ENCODE data around the gene DPP6.
"Not testable (repeated sequence)": the region's sequence is repeated elsewhere in the genome, so short reads cannot be mapped to it uniquely, and the experiment has no call there.

GRCh38 chr7:154039466-154040165, 12.6 kb upstream of the DPP6 start:
- not testable (repeated sequence) for TF ChIP-seq C11orf30 (IDR thresholded peaks at IDR 0.05; ENCODE audit: low read depth); SPI1 (IDR thresholded peaks at IDR 0.05; ENCODE audit: borderline replicate concordance, low read depth, low read length); GABPA (tag; conservative IDR thresholded peaks at IDR 0.05; ENCODE audit: low read depth); NRF1 (conservative IDR thresholded peaks at IDR 0.05 in 1 of 2, IDR thresholded peaks at IDR 0.05 in 1 of 2); ERF (CRISPR knock-in tag; IDR thresholded peaks at IDR 0.05); PHF21A (IDR thresholded peaks at IDR 0.05; ENCODE audit: borderline replicate concordance, low read depth); SIN3A (IDR thresholded peaks at IDR 0.05; ENCODE audit: borderline replicate concordance in 2 of 2, control insufficient read depth in 1 of 2, low read depth in 2 of 2, low read length in 2 of 2); CTCF (IDR thresholded peaks at IDR 0.05 in 2 of 3, conservative IDR thresholded peaks at IDR 0.05 in 1 of 3; ENCODE audit: insufficient read depth in 2 of 3, low read depth in 1 of 3, low read length in 3 of 3)
